Heart right ventricle (tissue), 16 donors: ENCODE results near the gene CEBPA. TPM values are rescaled to one million over a fixed set of nuclear protein-coding genes. Genes with fewer than 3 reads are reported as not detected.

ENCODE experiments used
- ATAC-seq, 8 donors: fragments of 200-7000 bp; cut with Tn5 transposase; one replicate each; pipeline ENCODE4 v1.9.1; 2020; ENCODE audit warnings: mild to moderate bottlenecking in 8 of 8, moderate library complexity in 8 of 8, moderate number of reproducible peaks in 1 of 8
- DNase-seq, 2 donors: peaks; one replicate each; pipeline ENCODE4 v3.0.0-alpha.2; 2020
- H3K27ac ChIP-seq, 10 donors: fragments of 200-600 bp; sonication (generic) in 2 of 10; one replicate each; pipeline versions ENCODE4 v1.5.0 to v1.8.0; 2020 to 2022; ENCODE audit warnings: mild to moderate bottlenecking in 3 of 10
- H3K27me3 ChIP-seq, 7 donors: fragments of 200-600 bp; one replicate each; pipeline ENCODE4 v1.8.0; 2021 to 2022; ENCODE audit warnings: mild to moderate bottlenecking in 2 of 7
- H3K36me3 ChIP-seq, 9 donors: fragments of 200-600 bp; sonication (generic) in 1 of 9; one replicate each; pipeline versions ENCODE4 v1.5.0 to v1.8.0; 2020 to 2022; ENCODE audit warnings: mild to moderate bottlenecking in 2 of 9
- H3K4me1 ChIP-seq, 9 donors: fragments of 200-600 bp; sonication (generic) in 1 of 9; one replicate each; pipeline versions ENCODE4 v1.5.0 to v1.8.0; 2020 to 2022; ENCODE audit warnings: mild to moderate bottlenecking in 4 of 9
- H3K4me3 ChIP-seq, 10 donors: fragments of 200-600 bp; sonication (generic) in 2 of 10; one replicate each; pipeline versions ENCODE4 v1.5.0 to v1.8.0; 2020 to 2022; ENCODE audit warnings: mild to moderate bottlenecking in 7 of 10, moderate library complexity in 2 of 10
- H3K9me3 ChIP-seq, 11 donors: fragments of 200-600 bp in 10 of 11; sonication (generic) in 2 of 11; one replicate each; pipeline versions ENCODE4 v1.5.0 to v1.8.0; 2013 to 2022; ENCODE audit warnings: mild to moderate bottlenecking in 2 of 11, control low read depth in 1 of 11, moderate library complexity in 1 of 11
- CTCF ChIP-seq, 9 donors: fragments of 200-600 bp; sonication (generic) in 2 of 9; IDR thresholded peaks; one replicate each; pipeline versions ENCODE4 v1.5.0 to v1.8.0; 2021 to 2022; ENCODE audit warnings: antibody characterized with exemption in 9 of 9, mild to moderate bottlenecking in 5 of 9, moderate library complexity in 1 of 9
- WGBS, 2 donors: extraction: QIAGEN DNeasy Blood & Tissue Kit; methylation state at CpG; one replicate each; pipeline ENCODE4 v1.1.7; 2013; ENCODE audit warnings: inconsistent platforms in 1 of 2; 5-methylcytosine and 5-hydroxymethylcytosine counted together
- intact Hi-C, 10 donors: fragments of 100-400 bp; cut with DNase I; formaldehyde crosslinking; loops; one replicate each; pipeline versions ENCODE4 v1.11.1 to v1.14.2; 2022
- polyA plus RNA-seq, 2 donors: library from polyadenylated mRNA; stranded (reverse); fragments of 200-250 nt; gene quantifications; one replicate each; pipeline ENCODE4 v1.2.3, GENCODE V29; 2013
- total RNA-seq, 10 donors: library from RNA; stranded (reverse); fragmentation: NEBNext Ultra II Directional in 3 of 10; extraction: Animal tissue kit (Norgen Biotek cat#: 25700) in 3 of 10; gene quantifications; one replicate each; pipeline versions ENCODE4 v1.2.1 to v1.2.4, GENCODE V29; 2021 to 2023
- donor health status: Arrhythmogenic right ventricular cardiomyopathy.
- donor health status: ischemic (EF 13 %, LVEDD 7.1; RV severe dilation, severe dysfunction).
- donor health status: healthy with polysubstance abuse.
- donor health status: DM: no; HTN: yes; CAD: no.
- donor health status: DM: no; HTN: no; CAD: no.
- donor health status: ischemic (EF 25% LVEDD 6.9; RV normal size, moderate dysfunction).
- donor health status: ischemic (EF 25% LVEDD 5.7; RV mildly dilated, moderate dysfunction).
- donor health status: healthy.
- donor health status: DM: yes; HTN: yes; CAD: no.
- donor health status: Ischemic cardiomyopathy.
- donor health status: ischemic (EF 35%, LVEDD 5.7; RV mildly dilated, moderate dysfunction).
- donor health status: nonischemic (EF 11% LVEDD 7.7; RV severe dilation, severe dysfunction).
- donor health status: DM: yes; HTN: yes; CAD: no.
- donor health status: PGD.
- donor health status: ischemic (EF 29% LVEDD 5.4; RV normal size, mild dysfunction).
- donor health status: nonischemic (EF 23%, LVEDD 6.1; RV moderate dilation, normal function).

Gene CEBPA
- total and polyA plus RNA-seq, 12 donors = 0.71 to 7.7 (median 3.5) TPM

GRCh38 chr19:33310606-33311325 lies 8.4 kb upstream of the CEBPA start:
- H3K27ac ChIP-seq = no peak overlapping the region
- no peak overlapping the region for H3K4me3 ChIP-seq
- H3K9me3 ChIP-seq = no peaks in the 10 kb centered on the region
- TF ChIP-seq CTCF (IDR thresholded peaks at IDR 0.05) = no peak
- H3K27me3 ChIP-seq = peaks cover 0 to 50% (median 25%) of the 10 kb centered on the region in 7 donors
- ATAC-seq = no peak
- no peak for DNase-seq
- WGBS, 2 donors = 61 to 68% methylated on average over 18 of the region's 18 CpGs
- no peaks in the 10 kb centered on the region for H3K4me1 ChIP-seq
- intact Hi-C loops = no loop called here
- H3K36me3 ChIP-seq = no peaks in the 10 kb centered on the region

DNA sequence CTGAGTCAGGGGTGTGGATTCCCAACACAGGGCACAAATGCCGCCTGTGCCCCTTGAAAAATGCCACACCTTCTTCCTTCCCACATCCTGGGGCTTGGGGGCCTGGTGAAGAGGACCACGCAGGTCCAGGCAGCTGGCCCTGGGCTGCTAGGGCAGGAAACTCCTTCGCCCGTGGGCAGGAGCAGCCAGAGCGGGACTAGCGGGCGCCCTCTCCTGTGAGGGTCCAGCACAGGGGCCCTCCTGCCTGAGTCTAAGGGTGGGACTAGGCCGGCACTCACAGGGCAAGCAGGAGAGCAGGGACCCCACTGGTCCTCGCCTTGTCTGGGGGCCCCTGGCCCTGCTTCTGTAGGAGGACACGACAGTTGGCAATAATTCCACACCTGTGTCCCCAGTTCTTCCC lies 7.5 kb upstream of the CEBPA start:
- Histone ChIP-seq H3K27me3 (peaks cover 0 to 47% (median 19%) of the 10 kb centered on the region in 7 donors), H3K27ac (no peak overlapping the region), H3K36me3 (no peaks in the 10 kb centered on the region), H3K4me3 (no peak overlapping the region), H3K4me1 (no peaks in the 10 kb centered on the region), H3K9me3 (no peaks in the 10 kb centered on the region)
- WGBS, 2 donors = 68 to 79% methylated on average over 10 of the region's 10 CpGs
- DNase-seq = no peak
- TF ChIP-seq CTCF (IDR thresholded peaks at IDR 0.05) = no peak
- intact Hi-C loops = loop anchor here in 4 of 10 donors (10.0 kb wide), 2 partner anchors 65 to 95 kb away; partner anchors contain the start of gene CEBPG (in 1 of the 4)
- ATAC-seq = no peak

GRCh38 chr19:33306853-33307792 lies 4.8 kb upstream of the CEBPA start:
- no peaks in the 10 kb centered on the region for H3K9me3 ChIP-seq
- no peak overlapping the region for H3K4me3 ChIP-seq
- H3K4me1 ChIP-seq = peaks cover 0 to 16% (median 11%) of the 10 kb centered on the region in 9 donors
- intact Hi-C loops = loop anchor here in 4 of 10 donors (10.0 kb wide), 2 partner anchors 68 to 98 kb away; partner anchors contain the start of gene CEBPG (in 1 of the 4)
- ATAC-seq (no peak), DNase-seq (no peak)
- no peak overlapping the region for H3K27ac ChIP-seq
- H3K27me3 ChIP-seq = peaks cover 0 to 53% (median 29%) of the 10 kb centered on the region in 7 donors
- TF ChIP-seq CTCF (IDR thresholded peaks at IDR 0.05) = no peak
- WGBS, 2 donors = 90 to 93% methylated on average over 12 of the region's 12 CpGs
- H3K36me3 ChIP-seq = no peaks in the 10 kb centered on the region

DNA sequence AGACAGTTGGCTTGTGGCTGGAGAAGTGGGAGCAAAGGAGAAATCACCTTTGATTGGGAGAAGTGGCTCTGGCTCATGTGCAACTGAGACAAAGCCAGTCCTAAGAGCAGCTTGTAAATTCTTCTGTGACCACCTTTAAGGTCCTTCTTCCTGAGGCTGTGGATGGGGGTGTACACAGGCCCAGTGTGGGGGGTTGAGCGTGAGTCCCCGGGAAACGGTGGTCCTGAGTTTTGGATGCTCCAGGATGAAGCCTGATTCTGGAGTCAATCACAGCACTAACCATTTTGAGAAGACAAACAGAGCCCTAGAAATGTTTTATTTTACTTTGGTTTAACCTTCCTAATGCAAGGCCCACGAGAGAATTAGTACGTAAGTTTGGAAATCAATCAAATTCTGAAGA lies 3.9 kb upstream of the CEBPA start:
- intact Hi-C loops = loop anchor here in 4 of 10 donors (10.0 kb wide), 2 partner anchors 69 to 99 kb away; partner anchors contain the start of gene CEBPG (in 1 of the 4)

More for the DNA sequence above, 3.9 kb upstream of the CEBPA start:
- H3K4me1 ChIP-seq = peaks cover under 1 to 18% (median 12%) of the 10 kb centered on the region in 9 donors
- TF ChIP-seq CTCF (IDR thresholded peaks at IDR 0.05) = no peak
- no peak overlapping the region for H3K27ac ChIP-seq
- no peak for ATAC-seq
- H3K36me3 ChIP-seq = no peaks in the 10 kb centered on the region
- no peak overlapping the region for H3K4me3 ChIP-seq
- H3K27me3 ChIP-seq = peaks cover 1 to 46% (median 27%) of the 10 kb centered on the region in 7 donors
- WGBS, 2 donors = 94 to 95% methylated on average over 5 of the region's 5 CpGs
- DNase-seq = no peak
- H3K9me3 ChIP-seq = no peaks in the 10 kb centered on the region
